MM.1S (cell line): ENCODE data around the gene ARHGAP31.

Experiments used
- CTCF ChIP-seq: fragments of 300-600 bp; sonication (generic); IDR thresholded peaks from 2 replicates; pipeline ENCODE4 v1.5.1; 2016; ENCODE audit warnings: antibody characterized with exemption, low read length, mixed read lengths
- EZH2 ChIP-seq: fragments of 300-600 bp; sonication (generic); optimal IDR thresholded peaks from 2 replicates; pipeline ENCODE3; 2017; ENCODE audit warnings: low read depth, mild to moderate bottlenecking, antibody characterized with exemption, low read length, mixed read lengths

DNA sequence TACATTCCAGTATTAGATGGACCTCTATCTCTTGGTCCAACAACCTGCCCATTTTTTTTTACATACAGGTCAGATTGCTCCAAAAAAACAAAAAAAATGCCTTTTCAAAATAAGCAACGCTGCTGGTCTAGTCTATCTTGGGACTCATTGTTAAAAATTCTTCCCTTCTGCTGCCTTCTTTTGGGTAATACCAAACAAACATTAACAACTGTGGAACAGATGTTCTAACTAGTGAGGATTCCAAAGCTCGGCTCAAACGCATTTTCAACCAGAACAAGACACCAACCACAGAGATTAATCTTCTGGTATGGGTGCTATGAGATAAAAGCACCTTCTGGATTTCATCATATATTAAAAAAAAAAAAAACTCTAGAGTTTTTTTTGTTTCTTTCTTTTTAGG is 24.7 kb downstream of the ARHGAP31 start:
- no peak for TF ChIP-seq CTCF
- TF ChIP-seq EZH2 = no peak
